Neural cell (in vitro differentiated cells): Measurements from ENCODE around the gene TRIM32.

Experiments used
- EP300 ChIP-seq: fragments of 450-650 bp; conservative IDR thresholded peaks from 2 replicates; pipeline ENCODE4 v1.6.1; 2014; ENCODE audit warnings: antibody characterized with exemption, mild to moderate bottlenecking, moderate library complexity; ENCODE audit not compliant: poor library complexity, severe bottlenecking
- EZH2 ChIP-seq: fragments of 200-600, 300-800 bp; shearing (Covaris generic), sonication (generic); IDR thresholded peaks from 2 replicates; pipeline ENCODE4 v1.6.1; 2014; ENCODE audit warnings: antibody characterized with exemption, low read length, borderline replicate concordance, mild to moderate bottlenecking; ENCODE audit not compliant: insufficient read depth, poor library complexity, severe bottlenecking
- POLR2AphosphoS5 ChIP-seq: IDR thresholded peaks from 2 replicates; pipeline ENCODE4 v1.6.1; 2012
- REST ChIP-seq: IDR thresholded peaks from 2 replicates; pipeline ENCODE4 v1.6.1; 2012; ENCODE audit warnings: borderline replicate concordance
- TAF1 ChIP-seq: IDR thresholded peaks from 2 replicates; pipeline ENCODE4 v1.6.1; 2012; ENCODE audit warnings: low read depth
- TF ChIP-seq, protein P1 (sequence below): fragments of 450-650 bp; IDR thresholded peaks from 2 replicates; pipeline ENCODE4 v1.5.1; 2014; ENCODE audit warnings: antibody characterized with exemption, mild to moderate bottlenecking, moderate library complexity; ENCODE audit not compliant: poor library complexity, severe bottlenecking

GRCh38 chr9:116654059-116654355, 33.1 kb upstream of the TRIM32 start:
- TF ChIP-seq, protein P1, sequence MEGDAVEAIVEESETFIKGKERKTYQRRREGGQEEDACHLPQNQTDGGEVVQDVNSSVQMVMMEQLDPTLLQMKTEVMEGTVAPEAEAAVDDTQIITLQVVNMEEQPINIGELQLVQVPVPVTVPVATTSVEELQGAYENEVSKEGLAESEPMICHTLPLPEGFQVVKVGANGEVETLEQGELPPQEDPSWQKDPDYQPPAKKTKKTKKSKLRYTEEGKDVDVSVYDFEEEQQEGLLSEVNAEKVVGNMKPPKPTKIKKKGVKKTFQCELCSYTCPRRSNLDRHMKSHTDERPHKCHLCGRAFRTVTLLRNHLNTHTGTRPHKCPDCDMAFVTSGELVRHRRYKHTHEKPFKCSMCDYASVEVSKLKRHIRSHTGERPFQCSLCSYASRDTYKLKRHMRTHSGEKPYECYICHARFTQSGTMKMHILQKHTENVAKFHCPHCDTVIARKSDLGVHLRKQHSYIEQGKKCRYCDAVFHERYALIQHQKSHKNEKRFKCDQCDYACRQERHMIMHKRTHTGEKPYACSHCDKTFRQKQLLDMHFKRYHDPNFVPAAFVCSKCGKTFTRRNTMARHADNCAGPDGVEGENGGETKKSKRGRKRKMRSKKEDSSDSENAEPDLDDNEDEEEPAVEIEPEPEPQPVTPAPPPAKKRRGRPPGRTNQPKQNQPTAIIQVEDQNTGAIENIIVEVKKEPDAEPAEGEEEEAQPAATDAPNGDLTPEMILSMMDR, result no peak
- TF ChIP-seq EZH2, result no peak
- no peak for TF ChIP-seq EP300
- TF ChIP-seq TAF1, result no peak
- no peak for TF ChIP-seq POLR2AphosphoS5
- TF ChIP-seq REST, result no peak
